ENCODE measurements around the gene TENM3.

TENM3 gene

GRCh38 chr4:182825786-182826185, 582.6 kb downstream of the TENM3 start:
- no peaks in the 10 kb centered on the region for H3K4me1 ChIP-seq (ENCODE audit: control insufficient read depth, insufficient read depth, low read length)
- no peak overlapping the region for H3K4me3 ChIP-seq (ENCODE audit: low read depth, low read length)
- no peak overlapping the region for H3K9ac ChIP-seq (ENCODE audit: low read depth, low read length)
- H3K27me3 ChIP-seq (ENCODE audit: control insufficient read depth, insufficient read depth, low read length) = no peaks in the 10 kb centered on the region
- H3K9me3 ChIP-seq (ENCODE audit: control insufficient read depth, insufficient read depth, low read length) = no peaks in the 10 kb centered on the region
- no peaks in the 10 kb centered on the region for H3K36me3 ChIP-seq (ENCODE audit: control insufficient read depth, insufficient read depth, low read length)

- no peaks in the 10 kb centered on the region for H3K36me3 ChIP-seq (ENCODE audit: control insufficient read depth, insufficient read depth, low read length)
- H3K9me3 ChIP-seq (ENCODE audit: control insufficient read depth, insufficient read depth, low read length) = no peaks in the 10 kb centered on the region
- H3K27me3 ChIP-seq (ENCODE audit: control insufficient read depth, insufficient read depth, low read length) = no peaks in the 10 kb centered on the region
- H3K4me1 ChIP-seq (ENCODE audit: control insufficient read depth, insufficient read depth, low read length) = no peaks in the 10 kb centered on the region
- no peak overlapping the region for H3K9ac ChIP-seq (ENCODE audit: low read depth, low read length)
- H3K4me3 ChIP-seq (ENCODE audit: low read depth, low read length) = no peak overlapping the region
These were observed 583.2 kb downstream of the TENM3 start for GRCh38 chr4:182826391-182826790.

- no peaks in the 10 kb centered on the region for H3K9me3 ChIP-seq (ENCODE audit: control insufficient read depth, insufficient read depth, low read length)
- no peak overlapping the region for H3K9ac ChIP-seq (ENCODE audit: low read depth, low read length)
- H3K27me3 ChIP-seq (ENCODE audit: control insufficient read depth, insufficient read depth, low read length) = no peaks in the 10 kb centered on the region
- H3K4me1 ChIP-seq (ENCODE audit: control insufficient read depth, insufficient read depth, low read length) = no peaks in the 10 kb centered on the region
- no peak overlapping the region for H3K4me3 ChIP-seq (ENCODE audit: low read depth, low read length)
- H3K36me3 ChIP-seq (ENCODE audit: control insufficient read depth, insufficient read depth, low read length) = no peaks in the 10 kb centered on the region
These were observed 584.0 kb downstream of the TENM3 start for GRCh38 chr4:182827166-182827565.

GRCh38 chr4:182827954-182828353, 584.8 kb downstream of the TENM3 start:
- Histone ChIP-seq H3K9me3 (ENCODE audit: control insufficient read depth, insufficient read depth, low read length) (no peaks in the 10 kb centered on the region), H3K9ac (ENCODE audit: low read depth, low read length) (no peak overlapping the region), H3K4me3 (ENCODE audit: low read depth, low read length) (no peak overlapping the region), H3K27me3 (ENCODE audit: control insufficient read depth, insufficient read depth, low read length) (no peaks in the 10 kb centered on the region), H3K36me3 (ENCODE audit: control insufficient read depth, insufficient read depth, low read length) (no peaks in the 10 kb centered on the region), H3K4me1 (ENCODE audit: control insufficient read depth, insufficient read depth, low read length) (no peaks in the 10 kb centered on the region)

DNA sequence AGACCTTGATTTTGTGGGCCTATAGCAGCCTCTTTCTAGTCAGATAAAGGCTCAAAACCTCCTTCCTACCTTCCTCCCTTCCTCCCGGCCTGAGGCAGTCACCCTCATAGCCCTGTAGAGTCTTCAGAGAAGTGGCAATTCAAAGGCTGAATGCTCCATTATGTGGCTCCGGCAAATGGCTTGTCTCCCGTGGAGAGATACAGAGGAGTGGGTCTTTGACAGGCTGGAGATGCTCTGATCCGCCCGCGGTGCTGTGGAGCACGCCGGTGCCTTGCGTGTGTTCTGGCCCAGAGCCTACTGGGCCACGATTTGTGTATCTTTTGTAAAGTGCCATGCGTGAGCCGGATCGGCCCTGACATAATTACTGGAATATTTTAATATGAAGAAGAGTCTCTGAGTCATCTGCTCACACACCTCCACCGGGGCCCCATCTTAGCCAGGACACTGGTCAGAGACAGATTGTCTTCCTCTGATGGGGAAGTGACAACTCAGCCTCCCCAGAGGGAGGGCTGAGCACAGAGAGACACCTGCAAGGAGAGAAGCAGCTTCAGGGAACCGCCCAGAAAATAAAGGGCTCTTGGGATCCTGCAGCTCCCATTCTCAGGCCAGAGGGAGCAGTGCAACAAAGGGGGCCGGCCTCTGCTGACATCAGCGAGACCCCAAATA, 585.3 kb downstream of the TENM3 start:
- Histone ChIP-seq H3K36me3 (ENCODE audit: control insufficient read depth, insufficient read depth, low read length) (no peaks in the 10 kb centered on the region), H3K27me3 (ENCODE audit: control insufficient read depth, insufficient read depth, low read length) (no peaks in the 10 kb centered on the region), H3K4me1 (ENCODE audit: control insufficient read depth, insufficient read depth, low read length) (no peaks in the 10 kb centered on the region), H3K4me3 (ENCODE audit: low read depth, low read length) (no peak overlapping the region), H3K9me3 (ENCODE audit: control insufficient read depth, insufficient read depth, low read length) (no peaks in the 10 kb centered on the region), H3K9ac (ENCODE audit: low read depth, low read length) (no peak overlapping the region)

GRCh38 chr4:182829196-182829595, 586.0 kb downstream of the TENM3 start:
- no peaks in the 10 kb centered on the region for H3K9me3 ChIP-seq (ENCODE audit: control insufficient read depth, insufficient read depth, low read length)
- H3K9ac ChIP-seq (ENCODE audit: low read depth, low read length) = no peak overlapping the region
- no peak overlapping the region for H3K4me3 ChIP-seq (ENCODE audit: low read depth, low read length)
- H3K36me3 ChIP-seq (ENCODE audit: control insufficient read depth, insufficient read depth, low read length) = no peaks in the 10 kb centered on the region
- no peaks in the 10 kb centered on the region for H3K4me1 ChIP-seq (ENCODE audit: control insufficient read depth, insufficient read depth, low read length)
- no peaks in the 10 kb centered on the region for H3K27me3 ChIP-seq (ENCODE audit: control insufficient read depth, insufficient read depth, low read length)

DNA sequence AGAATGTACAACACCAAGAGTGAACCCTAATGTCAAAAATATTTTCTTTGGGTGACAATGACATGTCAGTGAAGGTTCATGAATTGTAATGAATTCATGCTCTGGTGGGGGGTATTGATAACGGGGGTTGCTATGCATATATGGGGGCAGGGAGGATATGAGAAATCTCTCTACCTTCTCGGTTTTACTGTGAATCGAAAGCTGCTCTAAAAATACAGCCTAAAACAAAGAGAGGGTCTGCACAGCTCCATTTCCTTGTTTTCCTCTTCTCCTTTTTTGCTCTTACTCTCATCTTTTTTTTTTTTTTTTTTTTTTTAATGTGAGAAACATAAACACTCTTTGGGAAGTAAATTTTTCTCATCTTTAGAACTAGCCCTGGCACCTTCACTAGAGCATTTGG, 588.2 kb downstream of the TENM3 start:
- Histone ChIP-seq H3K9me3 (ENCODE audit: control insufficient read depth, insufficient read depth, low read length) (no peaks in the 10 kb centered on the region), H3K4me1 (ENCODE audit: control insufficient read depth, insufficient read depth, low read length) (no peaks in the 10 kb centered on the region), H3K9ac (ENCODE audit: low read depth, low read length) (no peak overlapping the region), H3K27me3 (ENCODE audit: control insufficient read depth, insufficient read depth, low read length) (peaks cover 2% of the 10 kb centered on the region), H3K4me3 (ENCODE audit: low read depth, low read length) (no peak overlapping the region), H3K36me3 (ENCODE audit: control insufficient read depth, insufficient read depth, low read length) (no peaks in the 10 kb centered on the region)

GRCh38 chr4:182832352-182833120, 589.3 kb downstream of the TENM3 start:
- no peaks in the 10 kb centered on the region for H3K36me3 ChIP-seq (ENCODE audit: control insufficient read depth, insufficient read depth, low read length)
- H3K4me1 ChIP-seq (ENCODE audit: control insufficient read depth, insufficient read depth, low read length) = no peaks in the 10 kb centered on the region
- H3K9me3 ChIP-seq (ENCODE audit: control insufficient read depth, insufficient read depth, low read length) = no peaks in the 10 kb centered on the region
- H3K27me3 ChIP-seq (ENCODE audit: control insufficient read depth, insufficient read depth, low read length) = peaks cover 2% of the 10 kb centered on the region
- H3K4me3 ChIP-seq (ENCODE audit: low read depth, low read length) = no peak overlapping the region
- H3K9ac ChIP-seq (ENCODE audit: low read depth, low read length) = no peak overlapping the region

GRCh38 chr4:182835006-182835740, 592.0 kb downstream of the TENM3 start:
- Histone ChIP-seq H3K9ac (ENCODE audit: low read depth, low read length) (no peak overlapping the region), H3K4me3 (ENCODE audit: low read depth, low read length) (no peak overlapping the region), H3K36me3 (ENCODE audit: control insufficient read depth, insufficient read depth, low read length) (no peaks in the 10 kb centered on the region), H3K4me1 (ENCODE audit: control insufficient read depth, insufficient read depth, low read length) (no peaks in the 10 kb centered on the region), H3K27me3 (ENCODE audit: control insufficient read depth, insufficient read depth, low read length) (peaks cover 2% of the 10 kb centered on the region), H3K9me3 (ENCODE audit: control insufficient read depth, insufficient read depth, low read length) (no peaks in the 10 kb centered on the region)

- H3K27me3 ChIP-seq (ENCODE audit: control insufficient read depth, insufficient read depth, low read length) = peaks cover 2% of the 10 kb centered on the region
- no peaks in the 10 kb centered on the region for H3K9me3 ChIP-seq (ENCODE audit: control insufficient read depth, insufficient read depth, low read length)
- no peaks in the 10 kb centered on the region for H3K4me1 ChIP-seq (ENCODE audit: control insufficient read depth, insufficient read depth, low read length)
- no peak overlapping the region for H3K4me3 ChIP-seq (ENCODE audit: low read depth, low read length)
- H3K9ac ChIP-seq (ENCODE audit: low read depth, low read length) = no peak overlapping the region
- no peaks in the 10 kb centered on the region for H3K36me3 ChIP-seq (ENCODE audit: control insufficient read depth, insufficient read depth, low read length)
These were observed 594.6 kb downstream of the TENM3 start for GRCh38 chr4:182837831-182838230.

- H3K36me3 ChIP-seq (ENCODE audit: control insufficient read depth, insufficient read depth, low read length) = no peaks in the 10 kb centered on the region
- H3K9ac ChIP-seq (ENCODE audit: low read depth, low read length) = no peak overlapping the region
- no peak overlapping the region for H3K4me3 ChIP-seq (ENCODE audit: low read depth, low read length)
- no peaks in the 10 kb centered on the region for H3K4me1 ChIP-seq (ENCODE audit: control insufficient read depth, insufficient read depth, low read length)
- H3K27me3 ChIP-seq (ENCODE audit: control insufficient read depth, insufficient read depth, low read length) = peaks cover 2% of the 10 kb centered on the region
- no peaks in the 10 kb centered on the region for H3K9me3 ChIP-seq (ENCODE audit: control insufficient read depth, insufficient read depth, low read length)
These were observed 595.3 kb downstream of the TENM3 start for GRCh38 chr4:182838535-182838934.

GRCh38 chr4:182839256-182839655, 596.1 kb downstream of the TENM3 start:
- Histone ChIP-seq H3K4me3 (ENCODE audit: low read depth, low read length) (no peak overlapping the region), H3K9me3 (ENCODE audit: control insufficient read depth, insufficient read depth, low read length) (no peaks in the 10 kb centered on the region), H3K36me3 (ENCODE audit: control insufficient read depth, insufficient read depth, low read length) (no peaks in the 10 kb centered on the region), H3K4me1 (ENCODE audit: control insufficient read depth, insufficient read depth, low read length) (no peaks in the 10 kb centered on the region), H3K27me3 (ENCODE audit: control insufficient read depth, insufficient read depth, low read length) (peaks cover 2% of the 10 kb centered on the region), H3K9ac (ENCODE audit: low read depth, low read length) (no peak overlapping the region)
